WTC11 (cell line): Measurements from ENCODE around the gene RAB5IF. TPM values are rescaled to one million over a fixed set of nuclear protein-coding genes. Genes with fewer than 3 reads are reported as not detected.

Source experiments
- ATAC-seq: fragments of 200-7000 bp; cut with Tn5 transposase; 2 replicates; pipeline ENCODE4 v1.10.0; 2021; ENCODE audit warnings: mild to moderate bottlenecking, moderate library complexity
- Bru-seq: library from RNA; stranded (reverse); fragments of 400-500 nt; gene quantifications from one replicate; lab custom pipeline; 2021; lab: Mats Ljungman, UMichigan
- CTCF ChIA-PET: fragments of 300-600 bp; sonication (Branson Sonifier 250); formaldehyde crosslinking; loops from one replicate; lab custom pipeline; 2021; ENCODE audit warnings: antibody characterized with exemption; lab: Charles Lee
- POLR2A ChIA-PET: fragments of 350-600 bp; sonication (Branson Sonifier 250); formaldehyde crosslinking; loops from one replicate; lab custom pipeline; 2021; ENCODE audit warnings: antibody characterized with exemption; lab: Charles Lee
- DNase-seq: peaks from one replicate; pipeline ENCODE4 v3.0.0; 2021; ENCODE audit warnings: low spot score
- H3K27ac Mint-ChIP-seq: 2 replicates; pipeline ENCODE4 v1.8.0; 2021; ENCODE audit warnings: mixed read lengths
- H3K27me3 Mint-ChIP-seq: 2 replicates; pipeline ENCODE4 v1.8.0; 2021; ENCODE audit warnings: low read depth, mild to moderate bottlenecking, moderate library complexity, mixed read lengths
- H3K36me3 Mint-ChIP-seq: 2 replicates; pipeline ENCODE4 v1.8.0; 2021; ENCODE audit warnings: mixed read lengths
- H3K4me1 Mint-ChIP-seq: 2 replicates; pipeline ENCODE4 v1.8.0; 2022; ENCODE audit warnings: mixed read lengths
- H3K4me3 Mint-ChIP-seq: 2 replicates; pipeline ENCODE4 v1.8.0; 2021; ENCODE audit warnings: mild to moderate bottlenecking, moderate library complexity, mixed read lengths
- H3K9me3 Mint-ChIP-seq: 2 replicates; pipeline ENCODE4 v1.8.0; 2021; ENCODE audit warnings: mixed read lengths
- AFF4 ChIP-seq: sonication (generic); formaldehyde crosslinking; IDR thresholded peaks from 2 replicates; pipeline ENCODE4 v1.8.1; 2023; ENCODE audit warnings: mild to moderate bottlenecking, missing genetic modification reagents, borderline replicate concordance
- EMX1 ChIP-seq: fragments of 250-450 bp; sonication (Bioruptor Pico); IDR thresholded peaks from 2 replicates; pipeline ENCODE4 v1.8.0; 2021; ENCODE audit warnings: mild to moderate bottlenecking
- ESRRA ChIP-seq: sonication (generic); formaldehyde crosslinking; IDR thresholded peaks from 2 replicates; pipeline ENCODE4 v1.8.1; 2022; ENCODE audit warnings: mild to moderate bottlenecking, missing genetic modification reagents, borderline replicate concordance
- HMGA2 ChIP-seq: fragments of 250-450 bp; sonication (Bioruptor Pico); IDR thresholded peaks from 2 replicates; pipeline ENCODE4 v1.4.0; 2021; ENCODE audit warnings: mild to moderate bottlenecking, moderate library complexity
- JUN ChIP-seq: sonication (generic); formaldehyde crosslinking; IDR thresholded peaks from 2 replicates; pipeline ENCODE4 v1.8.0; 2023; ENCODE audit warnings: mild to moderate bottlenecking, missing genetic modification reagents
- MAX ChIP-seq: sonication (generic); formaldehyde crosslinking; IDR thresholded peaks from 2 replicates; pipeline ENCODE4 v1.8.0; 2022; ENCODE audit warnings: mild to moderate bottlenecking, missing genetic modification reagents
- NFATC4 ChIP-seq: fragments of 250-450 bp; sonication (Bioruptor Pico); IDR thresholded peaks from 2 replicates; pipeline ENCODE4 v1.9.0; 2021; ENCODE audit warnings: mild to moderate bottlenecking
- NFE2L1 ChIP-seq: sonication (generic); formaldehyde crosslinking; IDR thresholded peaks from 2 replicates; pipeline ENCODE4 v1.8.1; 2023; ENCODE audit warnings: missing genetic modification reagents
- NR2C2 ChIP-seq: sonication (generic); formaldehyde crosslinking; IDR thresholded peaks from 2 replicates; pipeline ENCODE4 v1.8.0; 2022; ENCODE audit warnings: mild to moderate bottlenecking, missing genetic modification reagents
- NR3C1 ChIP-seq: sonication (generic); formaldehyde crosslinking; conservative IDR thresholded peaks from 2 replicates; pipeline ENCODE4 v1.8.1; 2023; ENCODE audit warnings: low read depth, mild to moderate bottlenecking, missing genetic modification reagents
- RELA ChIP-seq: sonication (generic); formaldehyde crosslinking; IDR thresholded peaks from 2 replicates; pipeline ENCODE4 v1.8.1; 2022; ENCODE audit warnings: missing genetic modification reagents, mild to moderate bottlenecking, borderline replicate concordance
- SMAD4 ChIP-seq: sonication (generic); formaldehyde crosslinking; IDR thresholded peaks from 2 replicates; pipeline ENCODE4 v1.8.0; 2022; ENCODE audit warnings: mild to moderate bottlenecking, missing genetic modification reagents
- ZBTB21 ChIP-seq: sonication (generic); formaldehyde crosslinking; IDR thresholded peaks from 2 replicates; pipeline ENCODE4 v1.8.1; 2023; ENCODE audit warnings: mild to moderate bottlenecking, missing genetic modification reagents, borderline replicate concordance
- ZNF232 ChIP-seq: sonication (generic); formaldehyde crosslinking; IDR thresholded peaks from 2 replicates; pipeline ENCODE4 v1.8.0; 2022; ENCODE audit warnings: mild to moderate bottlenecking, missing genetic modification reagents
- ZNF396 ChIP-seq: fragments of 250-450 bp; sonication (Bioruptor Pico); IDR thresholded peaks from 2 replicates; pipeline ENCODE4 v1.8.0; 2021; ENCODE audit warnings: mild to moderate bottlenecking, moderate library complexity, borderline replicate concordance
- ZNF423 ChIP-seq: fragments of 250-450 bp; sonication (Bioruptor Pico); IDR thresholded peaks from 2 replicates; pipeline ENCODE4 v2.1.2; 2022; ENCODE audit warnings: mild to moderate bottlenecking, moderate library complexity
- ZNF512 ChIP-seq: sonication (generic); formaldehyde crosslinking; IDR thresholded peaks from 2 replicates; pipeline ENCODE4 v1.8.1; 2022; ENCODE audit warnings: missing genetic modification reagents, borderline replicate concordance
- long read RNA-seq, 3 experiments: library from RNA in 1 of 3; library from capped mRNA in 1 of 3; library from polyadenylated mRNA in 1 of 3; unstranded in 2 of 3; stranded (forward) in 1 of 3; transcript quantifications; one replicate each; pipeline ENCODE4 v2.0.0, GENCODE V29; 2021
- total RNA-seq: library from RNA; stranded (reverse); gene quantifications from 3 replicates; pipeline ENCODE4 v1.2.3, GENCODE V29; 2021
- TF ChIP-seq, protein P1 (sequence below): fragments of 250-450 bp; sonication (Bioruptor Pico); IDR thresholded peaks from 2 replicates; pipeline ENCODE4 v2.1.2; 2022; ENCODE audit warnings: mild to moderate bottlenecking, moderate library complexity
- TF ChIP-seq, protein P2 (sequence below): fragments of 250-450 bp; sonication (Bioruptor Pico); IDR thresholded peaks from 2 replicates; pipeline ENCODE4 v1.9.0; 2021; ENCODE audit warnings: mild to moderate bottlenecking
- TF ChIP-seq, protein P3 (sequence below): sonication (generic); formaldehyde crosslinking; IDR thresholded peaks from 2 replicates; pipeline ENCODE4 v1.8.0; 2023; ENCODE audit warnings: missing genetic modification reagents, mild to moderate bottlenecking, borderline replicate concordance

Gene RAB5IF
- 83.2 to 89.4 TPM (median 88.4 TPM) in 3 replicates for total RNA-seq
- Bru-seq, nascent RNA = percentile 86 among the genes with signal in this experiment
- long read RNA-seq, experiment 1, transcript RAB5IF-202 (4 exons, 1,114 nt) = major isoform, 178 of 212 reads
- long read RNA-seq, experiment 1, transcript RAB5IF-204 (5 exons, 1,170 nt) = minor isoform, 14 of 212 reads
- long read RNA-seq, experiment 1, transcript RAB5IF-201 (3 exons, 896 nt) = minor isoform, 7 of 212 reads
- long read RNA-seq, experiment 1, partial matches to known transcripts = 0 of 212 reads
- long read RNA-seq, experiment 1, other reads (novel, unspliced or antisense) = 8 of 212 reads
- long read RNA-seq, experiment 2, transcript RAB5IF-202 (4 exons, 1,114 nt) = major isoform, 147 of 180 reads
- long read RNA-seq, experiment 2, transcript RAB5IF-201 (3 exons, 896 nt) = minor isoform, 5 of 180 reads
- long read RNA-seq, experiment 2, transcript RAB5IF-204 (5 exons, 1,170 nt) = minor isoform, 6 of 180 reads
- long read RNA-seq, experiment 2, partial matches to known transcripts = 8 of 180 reads
- long read RNA-seq, experiment 2, other reads (novel, unspliced or antisense) = 10 of 180 reads
- long read RNA-seq, experiment 3, transcript RAB5IF-202 (4 exons, 1,114 nt) = major isoform, 12 of 21 reads
- long read RNA-seq, experiment 3, partial matches to known transcripts = 2 of 21 reads
- long read RNA-seq, experiment 3, other reads (novel, unspliced or antisense) = 4 of 21 reads

GRCh38 chr20:36605399-36606157 is at the start of gene RAB5IF:
Gene RAB5IF (plus strand): TSS chr20:36605779. CDS start chr20:36605952, 173 bp downstream.
- no peaks in the 10 kb centered on the region for H3K9me3 Mint-ChIP-seq
- peaks cover 25% of the 10 kb centered on the region for H3K36me3 Mint-ChIP-seq
- peak within 1 kb of the TSS; percentile 97 for H3K4me3 Mint-ChIP-seq
- POLR2A ChIA-PET = interaction anchor here (0.5 to 4.0 kb wide), 9 partner anchors 13 to 64 kb away, joined by 4 to 16 read pairs (median 5); partner anchors contain the start of genes MYL9 and TGIF2
- no peaks in the 10 kb centered on the region; the same call in 1 of the 2 replicates for H3K27me3 Mint-ChIP-seq
- peak; percentile 100 for DNase-seq
- peak within 1 kb of the TSS; percentile 94 for H3K27ac Mint-ChIP-seq
- peaks cover 17% of the 10 kb centered on the region for H3K4me1 Mint-ChIP-seq
- ATAC-seq = peak; percentile 91
- CTCF ChIA-PET = interaction anchor here (0.5 to 2.4 kb wide), 42 partner anchors 8 to 540 kb away, joined by 3 to 22 read pairs (median 5); partner anchors contain the start of genes DSN1 and NDRG3
- TF ChIP-seq ZNF423 (CRISPR knock-in tag) = no peak
- TF ChIP-seq ESRRA (CRISPR knock-in tag) = peak; percentile 32; the same call in 1 of the 2 replicates
- no peak for TF ChIP-seq RELA (CRISPR knock-in tag)
- no peak for TF ChIP-seq NR3C1 (CRISPR knock-in tag)
- no peak for TF ChIP-seq SMAD4 (CRISPR knock-in tag)
- TF ChIP-seq NR2C2 (CRISPR knock-in tag) = no peak
- peak; percentile 76; the same call in 1 of the 2 replicates for TF ChIP-seq ZBTB21 (CRISPR knock-in tag)
- TF ChIP-seq, protein P1, sequence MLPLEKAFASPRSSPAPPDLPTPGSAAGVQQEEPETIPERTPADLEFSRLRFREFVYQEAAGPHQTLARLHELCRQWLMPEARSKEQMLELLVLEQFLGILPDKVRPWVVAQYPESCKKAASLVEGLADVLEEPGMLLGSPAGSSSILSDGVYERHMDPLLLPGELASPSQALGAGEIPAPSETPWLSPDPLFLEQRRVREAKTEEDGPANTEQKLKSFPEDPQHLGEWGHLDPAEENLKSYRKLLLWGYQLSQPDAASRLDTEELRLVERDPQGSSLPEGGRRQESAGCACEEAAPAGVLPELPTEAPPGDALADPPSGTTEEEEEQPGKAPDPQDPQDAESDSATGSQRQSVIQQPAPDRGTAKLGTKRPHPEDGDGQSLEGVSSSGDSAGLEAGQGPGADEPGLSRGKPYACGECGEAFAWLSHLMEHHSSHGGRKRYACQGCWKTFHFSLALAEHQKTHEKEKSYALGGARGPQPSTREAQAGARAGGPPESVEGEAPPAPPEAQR (CRISPR knock-in tag) = no peak
- TF ChIP-seq JUN = peak; percentile 34; the same call in 1 of the 2 replicates
- no peak for TF ChIP-seq EMX1 (CRISPR knock-in tag)
- TF ChIP-seq ZNF232 = no peak
- TF ChIP-seq HMGA2 = no peak
- no peak for TF ChIP-seq AFF4 (CRISPR knock-in tag)
- TF ChIP-seq ZNF512 (CRISPR knock-in tag) = no peak
- TF ChIP-seq MAX = peak; percentile 88
- TF ChIP-seq, protein P2, sequence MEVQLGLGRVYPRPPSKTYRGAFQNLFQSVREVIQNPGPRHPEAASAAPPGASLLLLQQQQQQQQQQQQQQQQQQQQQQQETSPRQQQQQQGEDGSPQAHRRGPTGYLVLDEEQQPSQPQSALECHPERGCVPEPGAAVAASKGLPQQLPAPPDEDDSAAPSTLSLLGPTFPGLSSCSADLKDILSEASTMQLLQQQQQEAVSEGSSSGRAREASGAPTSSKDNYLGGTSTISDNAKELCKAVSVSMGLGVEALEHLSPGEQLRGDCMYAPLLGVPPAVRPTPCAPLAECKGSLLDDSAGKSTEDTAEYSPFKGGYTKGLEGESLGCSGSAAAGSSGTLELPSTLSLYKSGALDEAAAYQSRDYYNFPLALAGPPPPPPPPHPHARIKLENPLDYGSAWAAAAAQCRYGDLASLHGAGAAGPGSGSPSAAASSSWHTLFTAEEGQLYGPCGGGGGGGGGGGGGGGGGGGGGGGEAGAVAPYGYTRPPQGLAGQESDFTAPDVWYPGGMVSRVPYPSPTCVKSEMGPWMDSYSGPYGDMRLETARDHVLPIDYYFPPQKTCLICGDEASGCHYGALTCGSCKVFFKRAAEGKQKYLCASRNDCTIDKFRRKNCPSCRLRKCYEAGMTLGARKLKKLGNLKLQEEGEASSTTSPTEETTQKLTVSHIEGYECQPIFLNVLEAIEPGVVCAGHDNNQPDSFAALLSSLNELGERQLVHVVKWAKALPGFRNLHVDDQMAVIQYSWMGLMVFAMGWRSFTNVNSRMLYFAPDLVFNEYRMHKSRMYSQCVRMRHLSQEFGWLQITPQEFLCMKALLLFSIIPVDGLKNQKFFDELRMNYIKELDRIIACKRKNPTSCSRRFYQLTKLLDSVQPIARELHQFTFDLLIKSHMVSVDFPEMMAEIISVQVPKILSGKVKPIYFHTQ = no peak
- no peak for TF ChIP-seq NFE2L1 (CRISPR knock-in tag)
- no peak for TF ChIP-seq NFATC4 (CRISPR knock-in tag)
- TF ChIP-seq, protein P3, sequence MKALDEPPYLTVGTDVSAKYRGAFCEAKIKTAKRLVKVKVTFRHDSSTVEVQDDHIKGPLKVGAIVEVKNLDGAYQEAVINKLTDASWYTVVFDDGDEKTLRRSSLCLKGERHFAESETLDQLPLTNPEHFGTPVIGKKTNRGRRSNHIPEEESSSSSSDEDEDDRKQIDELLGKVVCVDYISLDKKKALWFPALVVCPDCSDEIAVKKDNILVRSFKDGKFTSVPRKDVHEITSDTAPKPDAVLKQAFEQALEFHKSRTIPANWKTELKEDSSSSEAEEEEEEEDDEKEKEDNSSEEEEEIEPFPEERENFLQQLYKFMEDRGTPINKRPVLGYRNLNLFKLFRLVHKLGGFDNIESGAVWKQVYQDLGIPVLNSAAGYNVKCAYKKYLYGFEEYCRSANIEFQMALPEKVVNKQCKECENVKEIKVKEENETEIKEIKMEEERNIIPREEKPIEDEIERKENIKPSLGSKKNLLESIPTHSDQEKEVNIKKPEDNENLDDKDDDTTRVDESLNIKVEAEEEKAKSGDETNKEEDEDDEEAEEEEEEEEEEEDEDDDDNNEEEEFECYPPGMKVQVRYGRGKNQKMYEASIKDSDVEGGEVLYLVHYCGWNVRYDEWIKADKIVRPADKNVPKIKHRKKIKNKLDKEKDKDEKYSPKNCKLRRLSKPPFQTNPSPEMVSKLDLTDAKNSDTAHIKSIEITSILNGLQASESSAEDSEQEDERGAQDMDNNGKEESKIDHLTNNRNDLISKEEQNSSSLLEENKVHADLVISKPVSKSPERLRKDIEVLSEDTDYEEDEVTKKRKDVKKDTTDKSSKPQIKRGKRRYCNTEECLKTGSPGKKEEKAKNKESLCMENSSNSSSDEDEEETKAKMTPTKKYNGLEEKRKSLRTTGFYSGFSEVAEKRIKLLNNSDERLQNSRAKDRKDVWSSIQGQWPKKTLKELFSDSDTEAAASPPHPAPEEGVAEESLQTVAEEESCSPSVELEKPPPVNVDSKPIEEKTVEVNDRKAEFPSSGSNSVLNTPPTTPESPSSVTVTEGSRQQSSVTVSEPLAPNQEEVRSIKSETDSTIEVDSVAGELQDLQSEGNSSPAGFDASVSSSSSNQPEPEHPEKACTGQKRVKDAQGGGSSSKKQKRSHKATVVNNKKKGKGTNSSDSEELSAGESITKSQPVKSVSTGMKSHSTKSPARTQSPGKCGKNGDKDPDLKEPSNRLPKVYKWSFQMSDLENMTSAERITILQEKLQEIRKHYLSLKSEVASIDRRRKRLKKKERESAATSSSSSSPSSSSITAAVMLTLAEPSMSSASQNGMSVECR (CRISPR knock-in tag) = no peak
- no peak for TF ChIP-seq ZNF396 (CRISPR knock-in tag)
